Effector CD8-positive, alpha-beta T cell (primary cell): ENCODE measurements around the gene DNAJC15.

ENCODE experiments used
- DNase-seq: peaks from one replicate; lab custom pipeline; 2025; lab: John Stamatoyannopoulos, UW

Gene DNAJC15

GRCh38 chr13:43154156-43154651 lies 130.8 kb downstream of the DNAJC15 start:
- DNase-seq, result no peak

GRCh38 chr13:43154839-43155238 lies 131.5 kb downstream of the DNAJC15 start:
- DNase-seq, result no peak

- DNase-seq, result no peak
Observed at GRCh38 chr13:43156916-43157315, 133.5 kb downstream of the DNAJC15 start.

GRCh38 chr13:43157796-43158195 lies 134.4 kb downstream of the DNAJC15 start:
- no peak for DNase-seq

DNA sequence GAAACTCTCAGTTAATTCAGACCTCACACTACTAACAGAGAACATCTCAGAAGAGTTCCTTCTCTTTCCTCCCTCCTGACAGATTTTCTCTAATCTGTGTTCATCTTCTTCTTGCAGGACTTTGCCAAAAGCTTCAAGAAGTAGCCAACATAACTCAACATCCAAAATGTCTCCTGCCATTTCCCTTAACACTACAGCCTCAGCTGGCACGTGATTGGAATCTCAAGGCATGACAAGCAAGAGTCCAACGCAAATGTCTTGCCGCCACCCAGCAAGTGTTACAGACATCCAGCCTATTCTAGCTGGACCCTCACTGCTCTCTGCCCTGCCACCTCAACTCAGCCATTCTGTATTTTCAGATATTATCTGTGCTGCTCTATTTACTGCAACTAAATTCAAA lies 135.1 kb downstream of the DNAJC15 start:
- DNase-seq, result no peak

GRCh38 chr13:43159026-43159461 lies 135.7 kb downstream of the DNAJC15 start:
- no peak for DNase-seq
